Measurements from ENCODE around the gene CLDN25.
"Not testable (repeated sequence)": the region's sequence is repeated elsewhere in the genome, so short reads cannot be mapped to it uniquely, and the experiment has no call there.

Gene CLDN25

GRCh38 chr11:113779496-113779895, at the start of gene CLDN25:
CLDN25 (plus strand) TSS chr11:113779796; CDS start chr11:113779796, 0 bp downstream.
- DNase-seq (ENCODE audit: low spot score), result no peak

GRCh38 chr11:113730887-113731726, 48.5 kb upstream of the CLDN25 start:
- DNase-seq (ENCODE audit: low spot score), result no peak

DNA sequence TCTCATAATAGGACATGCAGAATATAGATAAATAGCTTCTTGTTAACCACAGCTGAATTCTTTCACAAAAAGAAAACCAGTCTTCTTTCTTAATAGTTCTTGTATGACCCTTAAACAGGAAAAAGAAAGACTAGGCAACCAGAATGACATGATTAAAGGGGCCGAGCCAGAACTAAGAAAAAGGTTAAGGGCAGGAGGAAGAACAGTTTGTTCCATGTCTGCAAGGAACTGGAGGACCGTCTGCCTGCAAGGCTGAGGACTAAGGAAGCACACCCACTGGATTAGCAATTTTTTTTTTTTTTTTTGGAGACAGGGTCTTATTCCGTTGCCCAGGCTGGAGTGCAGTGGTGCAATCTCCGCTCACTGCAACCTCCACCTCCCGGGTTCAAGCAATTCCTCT, 47.5 kb upstream of the CLDN25 start:
- DNase-seq (ENCODE audit: low spot score), result no peak

DNA sequence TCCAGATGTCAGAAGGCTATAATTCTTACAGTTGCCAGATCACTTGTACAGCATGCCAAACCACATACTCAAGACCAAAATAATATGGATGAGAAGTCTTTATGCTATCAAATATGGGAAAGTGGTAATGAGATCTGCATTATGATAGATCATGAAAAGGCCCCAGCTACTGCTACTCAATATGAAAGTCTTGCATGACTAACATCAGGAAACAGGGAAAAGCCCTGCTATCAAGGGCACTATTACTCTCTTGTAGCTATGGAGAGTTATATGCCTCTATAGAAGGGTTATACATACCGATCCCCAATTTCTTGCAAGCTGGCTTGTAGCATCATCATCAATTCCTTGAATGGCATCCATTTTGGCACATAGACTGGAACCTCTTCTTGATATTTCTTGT, 43.3 kb upstream of the CLDN25 start:
- DNase-seq (ENCODE audit: low spot score), result no peak

- DNase-seq (ENCODE audit: low spot score), result no peak
Observed at GRCh38 chr11:113752932-113753331, 26.7 kb upstream of the CLDN25 start.

DNA sequence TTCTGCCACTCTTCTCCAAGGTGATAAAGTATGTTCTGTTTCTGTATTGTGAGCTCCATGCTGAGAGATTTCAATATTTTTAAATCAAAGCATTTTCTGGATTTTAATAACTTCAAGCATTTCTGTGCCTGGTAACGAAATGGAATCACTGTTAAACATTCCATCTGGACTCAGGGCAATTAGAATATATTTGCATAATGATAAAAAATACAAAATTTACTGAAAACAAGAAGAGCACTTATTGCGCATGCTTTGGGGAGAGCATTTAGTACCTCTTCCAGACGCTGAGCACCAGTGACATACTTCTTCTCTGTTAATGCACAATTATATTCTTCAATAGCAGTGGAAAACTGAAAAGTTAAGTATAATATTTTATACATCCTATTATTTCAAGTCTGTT, 19.4 kb upstream of the CLDN25 start:
- no peak for DNase-seq (ENCODE audit: low spot score)

- not testable (repeated sequence) for DNase-seq (ENCODE audit: low spot score)
Observed at GRCh38 chr11:113763040-113763439, 16.6 kb upstream of the CLDN25 start.

- no peak for DNase-seq (ENCODE audit: low spot score)
Observed at GRCh38 chr11:113764527-113765219, 14.9 kb upstream of the CLDN25 start.

DNA sequence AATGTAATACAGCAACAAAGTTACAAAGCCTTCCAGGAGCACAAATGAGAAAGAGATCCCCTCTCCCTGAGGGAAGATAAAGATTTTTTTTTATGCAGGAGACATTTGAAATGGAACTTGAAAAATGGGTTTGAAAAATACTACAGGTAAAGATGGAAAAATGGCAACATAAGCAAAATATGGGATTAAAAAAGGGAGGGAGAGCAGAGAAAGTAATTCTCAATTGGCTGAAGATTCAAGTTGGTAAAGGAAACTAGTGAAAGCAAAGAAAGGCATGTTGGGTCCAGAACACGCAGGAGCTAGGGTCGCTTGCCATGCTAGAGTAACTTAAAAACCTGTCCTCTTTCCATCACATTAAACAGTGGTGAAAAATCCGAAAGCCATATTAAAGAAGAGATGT, 7.6 kb upstream of the CLDN25 start:
- DNase-seq (ENCODE audit: low spot score), result no peak

- no peak for DNase-seq (ENCODE audit: low spot score)
Observed at GRCh38 chr11:113773092-113773415, 6.5 kb upstream of the CLDN25 start.

DNA sequence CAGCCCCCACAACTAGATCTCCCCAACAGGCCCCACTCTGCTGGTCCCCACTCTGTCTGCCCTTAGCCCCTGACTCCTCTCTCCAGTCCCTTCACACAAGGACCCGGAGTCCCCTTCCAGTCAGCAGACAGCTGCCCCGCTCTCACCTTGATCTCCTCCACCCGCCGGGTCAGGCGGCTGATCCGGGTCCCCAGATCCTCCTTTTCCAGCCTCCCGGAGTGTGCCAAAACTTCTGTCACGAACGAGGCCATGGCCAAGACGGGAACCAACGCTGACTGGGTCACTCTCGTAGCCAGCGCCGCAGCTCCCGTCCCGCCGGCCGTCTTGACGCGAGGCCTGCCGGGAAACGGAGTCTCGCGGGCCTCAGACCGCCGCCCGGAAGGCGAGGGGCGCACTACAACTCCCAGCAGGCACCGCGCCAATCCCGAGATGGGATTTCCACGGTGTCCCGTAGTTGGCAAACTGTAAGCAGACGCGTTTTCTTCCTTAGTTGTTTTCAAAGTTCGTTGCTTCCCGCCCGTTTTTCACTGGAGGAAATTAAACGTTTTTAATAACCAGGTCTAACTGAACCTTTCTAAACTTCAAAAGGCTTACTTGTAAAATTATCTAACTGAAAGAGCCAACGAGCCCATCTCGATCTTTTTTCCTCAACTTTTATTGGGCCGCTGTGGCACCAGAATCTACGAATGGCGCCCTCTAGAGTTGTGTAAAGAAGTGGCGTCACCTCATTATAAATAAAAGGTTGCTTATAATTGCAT, 6.0 kb upstream of the CLDN25 start, which contains the start of gene ZW10:
ZW10 (minus strand) TSS at position 277 of the 758 bp plus-strand sequence; CDS start at position 251, 26 bp downstream.
- peak; percentile 97 for DNase-seq (ENCODE audit: low spot score)

DNA sequence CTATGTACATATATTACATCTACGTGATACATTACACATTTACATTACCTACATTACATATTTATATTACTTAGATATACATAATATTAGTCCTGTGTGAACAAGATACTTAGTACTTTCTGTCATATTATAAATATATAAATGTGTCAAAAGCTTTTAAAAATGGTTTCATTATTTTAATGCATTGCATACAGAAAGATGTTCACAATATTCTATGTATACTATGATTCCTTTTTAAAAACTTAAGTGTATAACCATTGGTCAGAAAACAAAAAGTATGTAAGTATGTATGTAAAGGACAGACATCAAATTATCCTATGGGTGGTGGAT, 5.5 kb upstream of the CLDN25 start:
- no peak for DNase-seq (ENCODE audit: low spot score)

DNA sequence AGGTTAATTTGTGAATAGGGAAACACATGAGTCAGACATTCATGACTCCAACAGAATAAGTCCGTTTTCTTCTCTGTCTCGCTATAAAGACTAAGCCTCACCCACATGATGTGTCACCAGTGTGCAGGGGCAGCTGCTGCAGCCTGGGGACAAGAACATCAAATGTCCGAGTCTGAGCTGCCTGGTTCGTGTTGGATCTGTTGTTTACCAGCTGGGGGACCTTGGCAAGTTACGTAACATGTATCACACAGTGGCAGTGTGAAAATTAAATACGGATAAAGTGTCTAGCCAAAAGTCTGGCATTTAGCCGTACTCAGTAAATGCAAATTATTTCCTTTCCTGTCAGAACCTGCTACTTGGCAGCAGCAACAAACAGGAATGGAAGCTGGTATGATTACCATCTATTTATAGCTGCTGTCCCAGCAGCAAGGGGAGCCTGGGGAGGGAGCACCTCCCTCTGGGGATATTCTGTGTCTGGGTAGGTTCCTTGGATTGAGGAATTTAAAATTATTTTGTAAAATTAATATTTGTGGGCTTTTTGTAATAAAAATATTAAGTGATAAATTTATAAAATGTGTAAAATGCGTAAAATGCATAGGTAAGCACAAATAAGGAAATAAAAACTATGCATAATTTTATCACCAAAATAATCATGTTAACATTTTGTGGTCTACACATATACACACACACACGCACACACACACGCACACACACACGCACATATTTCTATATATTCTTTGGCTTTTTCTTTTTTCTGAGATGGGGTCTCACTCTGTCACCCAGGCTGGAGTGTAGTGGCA, 1.3 kb upstream of the CLDN25 start:
- DNase-seq (ENCODE audit: low spot score), result no peak

DNA sequence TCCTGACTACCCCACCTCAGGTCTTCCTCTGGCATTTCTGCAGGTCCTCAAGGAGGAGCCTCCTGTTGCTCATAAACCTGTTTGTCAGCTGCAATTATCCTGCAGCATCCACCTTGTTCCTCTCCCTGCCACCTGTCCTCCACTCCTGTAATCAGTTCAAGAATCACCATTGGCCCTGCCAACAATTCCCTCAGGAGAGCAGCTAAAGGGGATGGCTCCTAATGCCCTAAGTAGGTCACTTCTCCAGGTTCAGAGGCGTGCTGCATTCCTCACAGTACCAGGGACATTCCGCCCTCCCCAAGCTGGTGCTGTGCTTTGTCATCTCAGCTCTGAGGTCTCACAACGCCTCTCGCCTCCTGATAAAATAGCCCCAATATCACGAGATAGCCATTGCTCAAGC, 2.1 kb downstream of the CLDN25 start:
- DNase-seq (ENCODE audit: low spot score), result no peak

- DNase-seq (ENCODE audit: low spot score), result no peak
Observed at GRCh38 chr11:113782134-113782533, 2.5 kb downstream of the CLDN25 start.

DNA sequence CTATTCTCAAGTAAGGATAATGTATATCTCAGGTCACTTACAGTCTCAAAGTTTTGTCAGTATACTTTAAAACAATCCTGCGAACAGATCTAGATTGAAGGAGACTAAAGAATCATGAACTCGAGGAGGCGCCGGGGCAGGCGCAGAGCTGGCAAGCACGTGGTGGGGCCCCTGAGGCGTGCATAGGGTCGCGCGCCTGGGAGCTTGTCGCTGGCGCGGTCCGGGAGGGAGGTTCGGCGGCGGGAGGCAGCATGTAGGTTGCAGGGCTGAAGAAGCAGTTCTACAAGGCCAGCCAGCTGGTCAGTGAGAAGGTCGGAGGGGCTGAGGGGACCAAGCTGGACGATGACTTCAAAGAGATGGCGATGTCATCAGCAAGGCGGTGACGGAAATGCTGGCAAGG, 9.4 kb downstream of the CLDN25 start:
- not testable (repeated sequence) for DNase-seq (ENCODE audit: low spot score)

GRCh38 chr11:113789675-113790320, 10.2 kb downstream of the CLDN25 start:
- DNase-seq (ENCODE audit: low spot score), result no peak

- no peak for DNase-seq (ENCODE audit: low spot score)
Observed at GRCh38 chr11:113796663-113797259, 17.2 kb downstream of the CLDN25 start.

DNA sequence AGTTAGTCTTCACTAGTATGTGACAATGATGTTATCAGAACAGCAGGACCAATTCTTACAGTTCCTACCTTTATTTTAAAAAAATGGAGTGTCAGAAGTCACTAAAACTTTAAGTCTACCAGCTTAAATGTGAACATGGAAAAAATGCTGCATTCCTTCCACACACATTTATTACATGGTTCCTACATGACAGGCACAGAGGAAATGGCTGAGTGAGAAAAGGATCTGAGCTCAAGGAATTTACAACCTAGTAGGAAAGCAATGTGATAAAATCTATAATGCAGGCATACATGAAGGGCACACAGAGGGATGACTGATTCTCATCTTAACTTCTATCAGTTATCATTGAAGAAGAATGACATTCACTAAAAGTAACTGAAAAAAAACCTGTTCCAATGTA, 23.0 kb downstream of the CLDN25 start:
- DNase-seq (ENCODE audit: low spot score), result no peak

GRCh38 chr11:113805640-113806039, 26.0 kb downstream of the CLDN25 start:
- DNase-seq (ENCODE audit: low spot score), result no peak

DNA sequence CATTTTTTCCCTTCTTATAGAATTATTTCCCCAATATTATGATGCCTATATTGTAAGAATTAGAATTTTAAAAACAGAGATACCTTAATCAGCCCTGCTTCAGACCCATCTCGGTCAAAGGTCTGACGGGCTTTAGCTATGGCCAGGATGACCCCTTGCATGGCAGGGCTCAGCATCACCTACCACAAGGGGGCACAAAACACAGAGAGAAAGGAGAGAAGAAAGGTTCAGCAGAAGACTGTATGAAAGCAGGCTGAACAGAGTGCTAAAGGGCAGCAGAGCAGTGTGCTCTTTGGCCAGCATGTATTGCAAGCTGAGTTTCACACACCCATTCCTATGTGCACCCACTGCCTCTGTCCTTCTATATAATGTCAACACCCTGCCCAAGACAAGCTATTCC, 26.8 kb downstream of the CLDN25 start:
- DNase-seq (ENCODE audit: low spot score), result no peak
